ENCODE measurements around the gene TNFRSF6B. TPM values are rescaled to one million over a fixed set of nuclear protein-coding genes. Genes with fewer than 3 reads are reported as not detected.

Gene TNFRSF6B
- total RNA-seq, 2 experiments from 2014 or later, result not detected

- no peaks in the 10 kb centered on the region for H3K9me3 Mint-ChIP-seq (ENCODE audit: low read depth)
- no peak overlapping the region for H3K27ac Mint-ChIP-seq
- DNase-seq (no peak), ATAC-seq (no peak)
- CTCF ChIA-PET, result no interaction called here
- no peak overlapping the region for H3K4me3 Mint-ChIP-seq
- no peaks in the 10 kb centered on the region for H3K27me3 Mint-ChIP-seq
- peaks cover 10% of the 10 kb centered on the region for H3K36me3 Mint-ChIP-seq
- H3K4me1 Mint-ChIP-seq, result peaks cover 11% of the 10 kb centered on the region
These were observed 3.2 kb upstream of the TNFRSF6B start for GRCh38 chr20:63693083-63693732.

- Mint-ChIP-seq H3K4me3 (no peak overlapping the region), H3K27me3 (no peaks in the 10 kb centered on the region), H3K36me3 (peaks cover 10% of the 10 kb centered on the region), H3K4me1 (peaks cover 13% of the 10 kb centered on the region), H3K27ac (peak overlapping the region; percentile 40), H3K9me3 (ENCODE audit: low read depth) (no peaks in the 10 kb centered on the region)
- CTCF ChIA-PET, result interaction anchor here (0.7 kb wide), 1 partner anchor 11 kb away, joined by 3 read pairs; no protein-coding TSS in a partner anchor
- no peak for DNase-seq
- ATAC-seq, result no peak
These were observed 2.5 kb upstream of the TNFRSF6B start for GRCh38 chr20:63693733-63694583.

GRCh38 chr20:63694584-63695423 lies 1.6 kb upstream of the TNFRSF6B start:
- Mint-ChIP-seq H3K36me3 (peaks cover 10% of the 10 kb centered on the region), H3K9me3 (ENCODE audit: low read depth) (no peaks in the 10 kb centered on the region), H3K4me3 (no peak overlapping the region), H3K27me3 (no peaks in the 10 kb centered on the region), H3K4me1 (peaks cover 18% of the 10 kb centered on the region), H3K27ac (no peak overlapping the region)
- CTCF ChIA-PET, result interaction anchor here (0.7 kb wide), 1 partner anchor 10 kb away, joined by 3 read pairs; no protein-coding TSS in a partner anchor
- ATAC-seq (no peak), DNase-seq (no peak)

GRCh38 chr20:63695424-63696305 lies 787 bp upstream of the TNFRSF6B start:
- ATAC-seq, result no peak
- Mint-ChIP-seq H3K27me3 (no peaks in the 10 kb centered on the region), H3K36me3 (peaks cover 10% of the 10 kb centered on the region), H3K4me3 (no peak overlapping the region), H3K4me1 (peaks cover 20% of the 10 kb centered on the region), H3K27ac (no peak overlapping the region), H3K9me3 (ENCODE audit: low read depth) (no peaks in the 10 kb centered on the region)
- CTCF ChIA-PET, result interaction anchor here (0.7 to 0.9 kb wide), 2 partner anchors 12 to 65 kb away, joined by 3 read pairs; no protein-coding TSS in a partner anchor
- DNase-seq, result no peak

GRCh38 chr20:63696306-63696627 lies 185 bp upstream of the TNFRSF6B start:
- peaks cover 10% of the 10 kb centered on the region for H3K36me3 Mint-ChIP-seq
- CTCF ChIA-PET, result interaction anchor here (0.7 to 0.9 kb wide), 2 partner anchors 11 to 64 kb away, joined by 3 read pairs; no protein-coding TSS in a partner anchor
- ATAC-seq (peak; percentile 22), DNase-seq (no peak)
- H3K4me1 Mint-ChIP-seq, result peaks cover 22% of the 10 kb centered on the region
- no peaks in the 10 kb centered on the region for H3K27me3 Mint-ChIP-seq
- no peak overlapping the region for H3K4me3 Mint-ChIP-seq
- no peaks in the 10 kb centered on the region for H3K9me3 Mint-ChIP-seq (ENCODE audit: low read depth)
- H3K27ac Mint-ChIP-seq, result no peak overlapping the region

GRCh38 chr20:63697357-63697867 lies 960 bp downstream of the TNFRSF6B start:
- Mint-ChIP-seq H3K27me3 (no peaks in the 10 kb centered on the region), H3K36me3 (peaks cover 9% of the 10 kb centered on the region), H3K4me3 (no peak overlapping the region), H3K9me3 (ENCODE audit: low read depth) (no peaks in the 10 kb centered on the region), H3K4me1 (peaks cover 26% of the 10 kb centered on the region), H3K27ac (no peak overlapping the region)
- DNase-seq, result no peak
- CTCF ChIA-PET, result interaction anchor here (2.3 kb wide), 1 partner anchor 10 kb away, joined by 7 read pairs; the partner anchor contains the start of genes ARFRP1 and ZGPAT
- no peak for ATAC-seq

GRCh38 chr20:63697868-63698545 lies 1.6 kb downstream of the TNFRSF6B start:
- H3K4me3 Mint-ChIP-seq, result no peak overlapping the region
- H3K27me3 Mint-ChIP-seq, result no peaks in the 10 kb centered on the region

GRCh38 chr20:63698739-63699465 lies 2.5 kb downstream of the TNFRSF6B start:
- DNase-seq (no peak), ATAC-seq (peak; percentile 14)
- Mint-ChIP-seq H3K9me3 (ENCODE audit: low read depth) (no peaks in the 10 kb centered on the region), H3K27ac (peak overlapping the region; percentile 40), H3K4me3 (no peak overlapping the region), H3K36me3 (peaks cover 4% of the 10 kb centered on the region), H3K27me3 (no peaks in the 10 kb centered on the region), H3K4me1 (peaks cover 28% of the 10 kb centered on the region)
- CTCF ChIA-PET, result interaction anchor here (1.3 to 2.3 kb wide), 2 partner anchors 9 to 165 kb away, joined by 3 to 7 read pairs; partner anchors contain the start of genes ARFRP1 and ZGPAT

More at GRCh38 chr20:63697868-63698545, 1.6 kb downstream of the TNFRSF6B start:
- CTCF ChIA-PET, result interaction anchor here (1.3 to 2.3 kb wide), 2 partner anchors 10 to 165 kb away, joined by 3 to 7 read pairs; partner anchors contain the start of genes ARFRP1 and ZGPAT
- DNase-seq (no peak), ATAC-seq (no peak)
- Mint-ChIP-seq H3K36me3 (peaks cover 7% of the 10 kb centered on the region), H3K4me1 (peaks cover 28% of the 10 kb centered on the region), H3K9me3 (ENCODE audit: low read depth) (no peaks in the 10 kb centered on the region), H3K27ac (no peak overlapping the region)

- Mint-ChIP-seq H3K27ac (peak overlapping the region; percentile 40), H3K4me1 (peaks cover 30% of the 10 kb centered on the region), H3K36me3 (peaks cover 2% of the 10 kb centered on the region), H3K9me3 (ENCODE audit: low read depth) (no peaks in the 10 kb centered on the region), H3K27me3 (no peaks in the 10 kb centered on the region), H3K4me3 (no peak overlapping the region)
- CTCF ChIA-PET, result interaction anchor here (1.3 kb wide), 1 partner anchor 164 kb away, joined by 3 read pairs; no protein-coding TSS in a partner anchor
- DNase-seq (no peak), ATAC-seq (peak; percentile 27)
These were observed 3.2 kb downstream of the TNFRSF6B start for GRCh38 chr20:63699466-63700198.

GRCh38 chr20:63700199-63701050 lies 4.0 kb downstream of the TNFRSF6B start:
- Mint-ChIP-seq H3K4me1 (peaks cover 34% of the 10 kb centered on the region), H3K4me3 (no peak overlapping the region), H3K27ac (no peak overlapping the region), H3K27me3 (no peaks in the 10 kb centered on the region), H3K9me3 (ENCODE audit: low read depth) (no peaks in the 10 kb centered on the region), H3K36me3 (peaks cover 5% of the 10 kb centered on the region)
- DNase-seq (no peak), ATAC-seq (no peak)
- CTCF ChIA-PET, result no interaction called here
